Measurements from ENCODE around the gene C5orf46. TPM values are rescaled to one million over a fixed set of nuclear protein-coding genes. Genes with fewer than 3 reads are reported as not detected.

Gene C5orf46
- total RNA-seq, 1 experiment from 2014 or later, result 78.7 TPM

- Histone ChIP-seq H3K27ac (ENCODE audit: low read length) (no peak overlapping the region), H3K9ac (ENCODE audit: low read length) (no peak overlapping the region), H2AFZ (ENCODE audit: low read length) (no peak overlapping the region), H3K9me3 (ENCODE audit: low read length) (no peaks in the 10 kb centered on the region), H3K36me3 (ENCODE audit: low read depth, low read length) (no peaks in the 10 kb centered on the region), H3K4me1 (ENCODE audit: insufficient read depth, low read length) (no peaks in the 10 kb centered on the region), H3K4me3 (ENCODE audit: low read length) (no peak overlapping the region), H3K79me2 (ENCODE audit: low read length) (no peaks in the 10 kb centered on the region), H3K4me2 (ENCODE audit: low read length) (no peak overlapping the region), H3F3A (ENCODE audit: low read length, unreplicated experiment) (no peaks in the 10 kb centered on the region), H3K9me2 (replicated peaks; ENCODE audit: low read length) (no peaks in the 10 kb centered on the region), H4K20me1 (ENCODE audit: low read length) (no peaks in the 10 kb centered on the region), H3K27me3 (ENCODE audit: low read length) (no peaks in the 10 kb centered on the region)
- ChIA-PET POLR2A (ENCODE audit: unreplicated experiment) (no interaction called here), CTCF (no interaction called here)
- DNase-seq (no peak), ATAC-seq (no peak)
- intact Hi-C loops (cut with micrococcal nuclease), result no loop called here
- TF ChIP-seq EZH2 (IDR thresholded peaks at IDR 0.05; ENCODE audit: low read length, unreplicated experiment), result no peak
- no peak for TF ChIP-seq EZH2phosphoT487 (IDR thresholded peaks at IDR 0.05; ENCODE audit: borderline replicate concordance, low read length)
- TF ChIP-seq CTCF (conservative IDR thresholded peaks at IDR 0.05; ENCODE audit: low read depth, low read length), result no peak
- BruUV-seq (replicated peaks), result no TSS peak
Measured at GRCh38 chr5:147842869-147843268, 63.5 kb downstream of the C5orf46 start.

Other genes with a start within 250 kb of the C5orf46 start
- gene JAKMIP2, start 123.8 kb downstream of the C5orf46 start, total RNA-seq (2014; rRNA removed), result 0.15 TPM in 1 of 2 replicates, not detected in the other
- not detected in 2 replicates for gene SPINK1, start 74.9 kb downstream of the C5orf46 start, total RNA-seq (2014; rRNA removed)
- 0.51 TPM in 1 of 2 replicates, not detected in the other for gene SCGB3A2, start 27.8 kb downstream of the C5orf46 start, total RNA-seq (2014; rRNA removed)
- not detected in 2 replicates for gene SPINK5, start 157.4 kb upstream of the C5orf46 start, total RNA-seq (2014; rRNA removed)

All from PC-3 (cell line).